GM18526 (cell line): ENCODE results near the gene FGFR2.

Experiments
- POLR2A ChIP-seq: IDR thresholded peaks from 3 replicates; pipeline ENCODE4 v1.6.1; 2011; ENCODE audit not compliant: insufficient read length; ENCODE audit errors: extremely low read depth

Gene FGFR2

GRCh38 chr10:121579656-121580055, 18.6 kb downstream of the FGFR2 start:
- no peak for TF ChIP-seq POLR2A

DNA sequence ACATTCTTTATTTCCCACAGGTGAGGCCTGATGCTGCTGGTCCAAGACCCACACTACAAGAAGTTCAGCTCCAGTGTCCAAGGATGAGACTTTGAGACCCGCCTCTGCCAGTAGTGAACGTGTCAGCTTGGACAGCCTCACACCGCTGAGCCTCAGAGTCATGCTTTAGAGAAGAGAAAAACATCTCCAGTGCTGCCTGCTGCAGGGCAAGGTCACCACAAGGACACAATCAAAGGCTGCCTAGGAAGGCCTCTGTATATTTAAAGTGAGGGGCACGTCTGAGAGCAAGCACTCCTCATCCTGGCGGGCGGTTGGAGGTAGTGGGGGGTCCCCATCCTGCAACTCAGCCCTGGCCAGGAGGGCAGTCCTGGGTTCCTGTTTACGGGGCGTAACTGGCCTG, 19.3 kb downstream of the FGFR2 start:
- no peak for TF ChIP-seq POLR2A

GRCh38 chr10:121578298-121578697, 19.9 kb downstream of the FGFR2 start:
- TF ChIP-seq POLR2A = no peak

- no peak for TF ChIP-seq POLR2A
Measured at GRCh38 chr10:121577568-121577967, 20.7 kb downstream of the FGFR2 start.

- no peak for TF ChIP-seq POLR2A
Measured at GRCh38 chr10:121576139-121576538, 22.1 kb downstream of the FGFR2 start.

GRCh38 chr10:121574519-121575166, 23.6 kb downstream of the FGFR2 start:
- no peak for TF ChIP-seq POLR2A

DNA sequence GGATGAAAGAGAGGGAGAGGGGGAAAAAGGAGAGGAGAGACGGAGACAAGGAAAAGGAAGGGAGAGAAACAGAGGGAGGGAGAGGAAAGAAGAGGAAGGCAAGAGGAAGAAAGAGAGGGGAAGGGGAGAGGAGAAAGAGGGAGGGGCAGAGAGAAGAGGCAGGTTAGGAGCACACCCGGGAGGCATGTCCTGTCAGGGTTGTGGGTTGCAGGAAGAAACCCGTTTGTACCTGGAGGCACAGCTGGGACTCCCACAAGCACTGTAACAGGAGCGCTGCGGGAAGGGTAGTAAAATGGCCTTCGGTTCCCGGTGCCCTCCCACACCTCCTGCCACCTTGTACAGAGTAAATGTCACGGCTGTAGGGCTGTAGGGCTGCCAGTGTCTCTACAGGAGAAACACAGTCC, 24.7 kb downstream of the FGFR2 start:
- no peak for TF ChIP-seq POLR2A

GRCh38 chr10:121572859-121573537, 25.2 kb downstream of the FGFR2 start:
- TF ChIP-seq POLR2A = no peak

GRCh38 chr10:121570315-121570714, 27.9 kb downstream of the FGFR2 start:
- no peak for TF ChIP-seq POLR2A

- no peak for TF ChIP-seq POLR2A
Measured at GRCh38 chr10:121568275-121568674, 30.0 kb downstream of the FGFR2 start.

GRCh38 chr10:121567569-121567968, 30.7 kb downstream of the FGFR2 start:
- TF ChIP-seq POLR2A = no peak

DNA sequence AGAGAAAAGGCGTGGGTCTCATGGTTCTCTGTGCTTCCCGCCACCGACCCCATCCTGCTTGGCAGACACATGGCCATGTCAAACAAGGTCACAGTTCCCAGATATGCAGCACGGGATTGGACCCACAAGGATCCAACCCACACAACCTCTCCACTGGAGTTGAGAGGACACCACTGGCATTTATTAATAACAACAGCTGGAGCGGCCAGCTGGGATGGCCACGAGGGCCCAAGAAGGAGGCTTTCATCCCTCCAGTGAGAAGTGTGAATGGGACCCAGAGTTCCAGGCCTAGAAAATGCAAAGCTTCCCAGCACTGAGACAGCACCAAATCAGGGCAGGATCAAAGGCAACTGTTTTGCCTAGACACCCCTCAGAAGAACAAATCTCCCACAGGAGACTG, 31.5 kb downstream of the FGFR2 start:
- no peak for TF ChIP-seq POLR2A

GRCh38 chr10:121559326-121560026, 38.8 kb downstream of the FGFR2 start:
- no peak for TF ChIP-seq POLR2A

DNA sequence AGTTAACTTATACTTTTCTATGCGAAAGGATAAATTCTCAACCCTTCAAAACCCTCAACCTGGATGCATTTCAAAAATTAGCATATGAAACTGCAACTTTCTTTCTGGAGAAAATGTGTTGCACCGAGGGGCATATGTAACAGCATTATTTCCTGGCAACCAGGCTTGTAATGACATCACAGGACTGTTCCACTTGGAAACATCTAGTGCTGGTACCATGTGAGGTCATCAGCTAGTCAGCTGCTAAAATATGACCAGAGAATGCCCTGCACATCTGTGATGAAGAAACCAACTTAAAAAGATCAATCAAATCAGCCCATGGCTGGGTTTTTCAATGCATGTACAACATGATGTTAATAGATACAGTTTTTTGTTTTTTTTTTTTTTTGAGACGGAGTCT, 40.0 kb downstream of the FGFR2 start:
- TF ChIP-seq POLR2A = no peak

- no peak for TF ChIP-seq POLR2A
Measured at GRCh38 chr10:121556918-121557573, 41.2 kb downstream of the FGFR2 start.

GRCh38 chr10:121556455-121556854, 41.8 kb downstream of the FGFR2 start:
- TF ChIP-seq POLR2A = no peak
